22Rv1 (cell line): ENCODE data around the gene LRRFIP1.

Experiments used
- ZFX ChIP-seq: fragments of 450-650 bp; IDR thresholded peaks from 2 replicates; pipeline ENCODE4 v1.6.1; 2017; ENCODE audit warnings: antibody characterized with exemption, borderline replicate concordance
- TF ChIP-seq, protein P1 (sequence below): fragments of 450-650 bp; IDR thresholded peaks from 2 replicates; pipeline ENCODE4 v1.5.1; 2017; ENCODE audit warnings: mild to moderate bottlenecking

DNA sequence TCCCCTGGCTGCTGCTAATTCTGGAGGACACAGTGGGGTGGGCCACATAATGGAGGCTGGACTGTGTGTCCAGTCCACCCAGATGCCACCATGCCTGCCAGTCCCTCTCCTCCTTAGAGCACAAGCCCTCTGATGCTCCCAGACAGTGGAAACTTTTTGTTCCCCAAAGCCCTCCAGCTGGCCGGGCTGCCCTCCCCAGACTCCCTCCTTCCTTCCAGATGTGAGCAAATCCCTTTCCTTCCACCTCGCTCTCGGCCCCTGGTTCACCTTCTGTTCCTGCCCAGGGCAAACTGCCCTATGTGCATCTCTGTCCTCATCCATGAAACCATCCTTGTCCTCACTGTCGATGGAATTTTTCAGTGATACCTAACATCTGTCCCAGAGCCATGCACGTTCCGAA is 33.9 kb downstream of the LRRFIP1 start:
- TF ChIP-seq, protein P1, sequence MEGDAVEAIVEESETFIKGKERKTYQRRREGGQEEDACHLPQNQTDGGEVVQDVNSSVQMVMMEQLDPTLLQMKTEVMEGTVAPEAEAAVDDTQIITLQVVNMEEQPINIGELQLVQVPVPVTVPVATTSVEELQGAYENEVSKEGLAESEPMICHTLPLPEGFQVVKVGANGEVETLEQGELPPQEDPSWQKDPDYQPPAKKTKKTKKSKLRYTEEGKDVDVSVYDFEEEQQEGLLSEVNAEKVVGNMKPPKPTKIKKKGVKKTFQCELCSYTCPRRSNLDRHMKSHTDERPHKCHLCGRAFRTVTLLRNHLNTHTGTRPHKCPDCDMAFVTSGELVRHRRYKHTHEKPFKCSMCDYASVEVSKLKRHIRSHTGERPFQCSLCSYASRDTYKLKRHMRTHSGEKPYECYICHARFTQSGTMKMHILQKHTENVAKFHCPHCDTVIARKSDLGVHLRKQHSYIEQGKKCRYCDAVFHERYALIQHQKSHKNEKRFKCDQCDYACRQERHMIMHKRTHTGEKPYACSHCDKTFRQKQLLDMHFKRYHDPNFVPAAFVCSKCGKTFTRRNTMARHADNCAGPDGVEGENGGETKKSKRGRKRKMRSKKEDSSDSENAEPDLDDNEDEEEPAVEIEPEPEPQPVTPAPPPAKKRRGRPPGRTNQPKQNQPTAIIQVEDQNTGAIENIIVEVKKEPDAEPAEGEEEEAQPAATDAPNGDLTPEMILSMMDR, result no peak
- TF ChIP-seq ZFX, result no peak
